NCI-H748 (cell line): ENCODE results near the gene IMPG1.

Experiments
- DNase-seq: peaks from one replicate; lab custom pipeline; 2025; ENCODE audit not compliant: unreplicated experiment; lab: John Stamatoyannopoulos, UW

IMPG1 gene, protein sequence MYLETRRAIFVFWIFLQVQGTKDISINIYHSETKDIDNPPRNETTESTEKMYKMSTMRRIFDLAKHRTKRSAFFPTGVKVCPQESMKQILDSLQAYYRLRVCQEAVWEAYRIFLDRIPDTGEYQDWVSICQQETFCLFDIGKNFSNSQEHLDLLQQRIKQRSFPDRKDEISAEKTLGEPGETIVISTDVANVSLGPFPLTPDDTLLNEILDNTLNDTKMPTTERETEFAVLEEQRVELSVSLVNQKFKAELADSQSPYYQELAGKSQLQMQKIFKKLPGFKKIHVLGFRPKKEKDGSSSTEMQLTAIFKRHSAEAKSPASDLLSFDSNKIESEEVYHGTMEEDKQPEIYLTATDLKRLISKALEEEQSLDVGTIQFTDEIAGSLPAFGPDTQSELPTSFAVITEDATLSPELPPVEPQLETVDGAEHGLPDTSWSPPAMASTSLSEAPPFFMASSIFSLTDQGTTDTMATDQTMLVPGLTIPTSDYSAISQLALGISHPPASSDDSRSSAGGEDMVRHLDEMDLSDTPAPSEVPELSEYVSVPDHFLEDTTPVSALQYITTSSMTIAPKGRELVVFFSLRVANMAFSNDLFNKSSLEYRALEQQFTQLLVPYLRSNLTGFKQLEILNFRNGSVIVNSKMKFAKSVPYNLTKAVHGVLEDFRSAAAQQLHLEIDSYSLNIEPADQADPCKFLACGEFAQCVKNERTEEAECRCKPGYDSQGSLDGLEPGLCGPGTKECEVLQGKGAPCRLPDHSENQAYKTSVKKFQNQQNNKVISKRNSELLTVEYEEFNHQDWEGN

DNA sequence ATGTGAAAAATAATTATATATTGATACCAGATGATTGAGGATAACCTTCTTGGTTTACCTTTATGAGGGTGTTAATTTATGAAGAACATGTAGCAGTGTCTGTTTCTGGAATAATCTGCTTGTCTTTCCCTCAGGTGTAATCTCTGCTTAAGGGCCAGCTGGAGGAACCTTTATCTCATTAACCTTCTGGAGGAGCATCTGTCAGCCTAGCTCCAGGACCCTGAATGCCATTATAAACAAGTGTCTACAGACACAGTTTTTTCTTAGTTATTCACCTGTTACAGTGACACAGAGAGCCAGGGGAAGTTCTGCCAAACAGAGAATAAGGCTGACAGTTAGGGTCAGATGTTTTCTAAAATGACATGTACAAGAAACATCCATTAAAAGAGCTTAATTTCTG is at the start of gene IMPG1:
Gene IMPG1, minus strand, starts transcription at position 101 of the 400 bp plus-strand sequence. CDS start 174 bp downstream, outside the sequence.
- DNase-seq, result no peak

DNA sequence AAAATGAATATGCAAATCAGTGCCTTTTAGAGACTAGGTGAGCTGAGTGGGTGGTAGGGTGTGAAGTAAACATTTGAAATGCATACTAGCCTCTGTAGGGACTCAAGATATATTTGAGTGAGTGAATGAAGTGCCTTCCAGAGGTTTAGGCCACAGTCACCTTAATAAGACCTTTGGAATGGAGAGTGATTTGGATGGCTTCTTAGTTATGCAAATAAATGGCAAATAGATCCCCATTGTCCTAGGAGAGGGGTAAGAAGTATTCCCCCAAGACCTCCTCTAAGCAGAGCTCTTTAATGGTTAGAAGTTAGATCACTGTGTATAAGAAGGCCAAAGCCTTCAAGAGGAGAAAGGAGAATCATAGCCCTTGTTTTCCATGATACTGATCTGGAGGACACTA is 47.8 kb upstream of the IMPG1 start:
- no peak for DNase-seq

DNA sequence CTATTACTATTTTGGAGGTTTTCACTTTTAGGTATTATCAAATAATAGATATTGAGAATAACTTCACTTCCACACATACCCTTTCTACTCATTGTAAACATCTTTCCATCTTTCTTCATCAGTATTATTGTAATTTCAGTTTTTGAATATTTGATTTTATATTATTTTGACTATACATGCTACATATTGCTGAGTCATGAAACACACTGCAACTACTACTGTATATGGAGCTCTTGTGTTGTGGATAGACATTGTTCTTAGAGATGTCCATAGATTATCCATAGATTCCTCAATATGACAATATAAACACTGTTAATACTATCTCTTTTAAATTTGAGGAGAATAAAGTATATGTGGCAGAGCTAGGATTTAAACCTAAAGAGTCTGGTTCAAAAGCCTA is 819 bp upstream of the IMPG1 start:
- no peak for DNase-seq

DNA sequence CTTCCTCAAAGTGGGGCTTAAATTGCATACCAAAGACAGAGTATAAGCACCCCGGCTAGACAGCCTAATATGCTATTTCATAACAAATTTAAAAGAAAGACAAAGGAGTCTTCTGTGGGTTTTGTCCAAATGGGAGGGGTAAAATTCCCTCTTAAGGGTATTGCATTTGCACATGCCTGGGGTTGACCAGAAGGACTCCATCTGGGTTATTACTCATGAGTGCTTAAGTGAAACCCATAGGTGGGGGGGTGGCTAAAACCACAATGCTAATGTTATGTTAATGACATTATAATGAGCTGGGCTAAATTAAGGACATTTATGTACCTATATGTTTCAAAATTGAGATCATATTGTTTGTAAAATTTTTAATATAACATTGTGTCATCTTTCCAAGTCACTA is 15.0 kb downstream of the IMPG1 start:
- DNase-seq, result no peak

DNA sequence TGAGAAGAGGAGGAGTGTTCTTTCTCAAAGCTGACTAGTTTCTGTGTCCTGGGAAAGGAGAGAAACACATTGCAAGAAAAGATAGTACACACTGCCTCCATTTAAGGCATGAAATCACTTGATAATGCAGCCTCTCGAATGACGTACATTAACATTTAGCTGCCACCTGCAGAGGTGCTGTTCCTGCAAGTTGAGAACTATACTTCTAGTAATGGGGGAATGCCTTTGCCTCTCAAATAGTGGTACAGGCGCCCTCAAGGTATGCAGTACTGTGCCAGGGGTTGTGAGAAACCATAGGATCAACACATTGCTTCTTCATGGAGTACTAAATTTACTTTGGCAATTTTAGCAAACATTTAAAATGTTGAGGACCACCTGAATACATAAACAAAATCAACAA is 20.1 kb downstream of the IMPG1 start:
- DNase-seq, result no peak

DNA sequence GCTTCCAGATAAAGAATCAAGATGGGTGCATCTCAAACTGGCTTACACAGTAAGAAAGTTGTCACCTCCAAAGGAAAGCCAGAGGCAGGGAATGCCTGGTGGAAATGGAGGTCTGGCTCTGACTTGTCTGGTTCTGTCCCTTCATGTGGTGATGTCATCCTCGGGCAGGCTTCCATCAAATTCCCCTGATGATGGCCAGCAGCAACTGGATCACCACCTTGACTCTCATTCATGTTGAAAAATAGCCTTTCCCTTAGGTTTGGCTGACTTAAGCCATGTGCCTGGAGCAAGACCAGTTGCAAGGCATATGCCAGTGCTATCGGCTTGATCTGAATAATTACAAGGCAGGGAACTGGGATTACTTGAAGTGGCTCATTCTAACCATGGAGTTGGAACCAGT is 28.8 kb downstream of the IMPG1 start:
- DNase-seq, result no peak

DNA sequence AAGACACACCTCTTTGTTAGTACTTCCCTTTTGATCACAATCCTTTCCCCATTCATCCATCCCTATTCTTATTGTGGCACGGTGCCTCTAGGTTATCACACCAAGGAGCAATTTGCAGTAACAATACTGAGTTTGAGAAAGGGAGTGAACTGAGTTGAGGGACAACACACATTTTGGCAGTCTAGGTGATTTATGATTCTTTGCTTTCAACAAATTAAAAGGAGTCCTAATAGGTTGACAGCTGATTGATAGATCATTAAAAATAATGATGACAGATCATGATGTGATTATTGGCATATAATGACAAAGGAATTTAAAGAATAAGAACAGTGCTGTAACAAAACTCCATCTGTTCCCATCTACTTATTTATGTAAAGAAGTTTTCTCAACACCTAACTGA is 36.7 kb downstream of the IMPG1 start:
- peak; percentile 45 for DNase-seq

DNA sequence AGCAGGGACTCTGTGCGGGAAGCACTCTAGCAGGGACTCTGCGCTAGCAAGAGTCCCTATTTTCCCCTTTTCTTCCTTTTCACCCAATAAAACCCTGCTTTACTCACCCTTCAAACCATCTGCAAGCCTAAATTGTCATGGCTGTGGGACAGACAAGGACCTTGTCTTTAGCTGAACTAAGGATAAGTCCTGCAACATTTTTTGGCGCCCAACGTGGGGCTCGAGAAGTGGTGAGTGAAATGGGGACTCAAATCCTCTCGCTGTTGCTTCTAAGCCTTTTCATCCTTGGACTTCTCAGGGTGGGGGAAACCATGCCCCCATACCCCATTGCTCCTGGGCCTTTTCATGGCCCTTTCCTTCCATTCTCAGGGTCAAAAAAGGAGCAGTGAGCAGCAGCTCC is 46.4 kb downstream of the IMPG1 start:
- DNase-seq, result no peak

DNA sequence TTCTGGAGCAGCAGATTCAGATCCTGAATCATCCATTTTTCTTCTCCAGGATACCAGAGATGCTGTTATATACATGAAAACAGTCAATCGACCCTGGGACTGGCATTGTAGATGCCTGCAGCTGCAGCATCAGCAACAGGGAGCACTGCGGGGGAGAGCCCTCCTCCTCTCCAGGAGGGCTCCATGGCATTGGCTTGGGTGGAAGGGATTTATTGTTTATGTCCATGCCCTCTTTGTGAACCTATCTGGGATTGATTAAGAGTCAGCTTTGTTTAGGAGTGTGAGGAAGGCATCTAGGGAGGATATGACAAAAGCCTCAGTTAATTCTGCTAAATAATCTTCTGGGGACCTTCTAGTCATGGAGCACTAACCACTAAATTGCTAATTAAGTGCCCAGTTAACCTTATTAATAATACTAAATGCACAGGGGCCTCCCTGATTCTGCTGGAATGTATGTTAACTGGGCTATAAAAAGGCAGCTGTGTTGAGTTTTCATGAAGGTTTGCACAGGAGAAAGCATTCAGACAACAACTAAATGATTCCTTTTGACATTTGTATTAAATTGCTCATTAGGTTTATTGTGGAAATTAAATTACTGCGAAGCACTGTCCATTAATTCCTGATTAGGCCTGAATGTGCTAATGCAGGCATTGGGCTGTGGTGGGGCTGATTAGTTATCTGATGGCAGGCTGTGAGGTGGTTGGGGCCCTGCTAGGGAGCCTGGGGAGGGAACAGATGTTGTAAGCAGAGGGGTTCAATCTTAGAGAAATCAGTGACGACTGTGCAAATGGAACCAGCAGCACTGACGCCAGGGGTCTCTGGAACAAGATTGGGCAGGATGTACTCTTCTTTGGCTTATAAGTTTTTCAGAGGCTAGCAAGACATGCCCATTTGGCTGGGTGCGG is 57.6 kb downstream of the IMPG1 start:
- DNase-seq, result no peak

DNA sequence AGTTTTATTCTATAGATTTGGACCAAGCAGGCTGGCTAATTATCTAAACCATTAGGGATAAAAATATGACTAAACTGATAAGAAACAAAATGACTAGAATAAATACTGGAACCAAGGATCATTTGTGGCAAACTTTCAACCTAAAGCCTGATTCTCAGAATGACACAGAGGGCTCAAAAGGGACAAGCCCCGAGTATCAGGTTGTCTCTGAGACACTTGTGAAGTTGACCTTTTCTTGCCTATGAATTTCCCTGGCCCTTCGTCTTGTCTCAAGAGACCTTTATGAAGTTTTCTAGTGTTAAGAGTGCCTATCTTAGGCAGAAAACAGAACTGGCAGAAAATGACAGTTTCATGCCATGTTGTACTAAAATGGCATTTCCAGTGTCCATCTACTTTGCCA is 68.3 kb downstream of the IMPG1 start:
- no peak for DNase-seq

DNA sequence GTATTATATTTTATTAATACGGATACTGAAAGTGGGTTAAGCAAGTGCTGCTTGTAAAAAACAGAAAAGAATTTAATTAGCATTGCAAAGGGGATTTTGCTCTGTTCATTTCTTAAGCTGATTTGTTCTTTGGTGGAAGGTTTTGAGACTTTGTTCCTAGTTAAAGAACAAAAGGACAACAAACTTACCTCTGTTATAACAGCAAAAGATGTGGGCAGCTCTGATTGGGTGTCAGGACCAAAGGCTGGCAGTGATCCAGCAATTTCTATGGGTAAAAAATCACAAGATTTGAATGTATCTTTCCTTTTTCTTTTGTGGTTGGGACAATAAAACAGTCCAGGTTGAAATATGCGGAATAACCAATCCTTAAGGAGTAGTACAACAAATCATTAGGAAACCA is 68.8 kb downstream of the IMPG1 start:
- no peak for DNase-seq

DNA sequence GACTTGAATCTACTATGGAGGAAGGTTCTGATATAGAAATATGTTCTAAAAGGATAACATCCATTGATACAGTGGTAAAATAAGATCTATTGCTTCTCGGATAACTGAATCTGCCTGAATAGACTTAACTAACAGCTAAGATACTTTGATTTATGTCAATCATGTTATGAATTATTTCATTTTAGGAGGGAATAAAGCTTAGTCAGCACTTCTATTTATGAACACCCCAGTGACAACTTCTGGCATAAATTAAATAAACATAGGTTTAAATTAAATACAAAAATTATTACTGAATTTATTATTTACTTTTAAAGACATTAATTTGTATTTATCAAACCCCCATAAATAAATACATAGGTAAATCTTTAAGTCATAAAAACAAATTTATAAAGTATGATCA is 69.3 kb downstream of the IMPG1 start:
- no peak for DNase-seq

DNA sequence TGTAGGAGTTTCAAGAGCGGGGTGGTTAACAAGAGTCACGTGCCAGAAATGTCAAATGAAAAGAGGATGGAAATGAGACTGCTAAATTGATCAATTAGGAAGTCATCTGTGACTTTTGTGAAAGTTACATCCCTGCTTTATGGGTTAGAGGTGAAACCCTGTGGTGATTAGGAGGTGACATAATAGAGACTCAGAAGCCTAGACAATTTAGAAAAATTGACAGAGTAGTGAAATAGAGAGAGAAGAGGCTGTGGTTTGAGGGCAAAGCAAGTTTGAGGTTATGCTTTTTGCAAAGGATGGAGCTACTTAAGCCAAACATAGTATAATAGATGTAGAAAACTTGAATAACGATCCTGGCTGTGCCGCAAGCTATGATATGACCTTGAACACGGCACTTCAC is 71.8 kb downstream of the IMPG1 start:
- no peak for DNase-seq

DNA sequence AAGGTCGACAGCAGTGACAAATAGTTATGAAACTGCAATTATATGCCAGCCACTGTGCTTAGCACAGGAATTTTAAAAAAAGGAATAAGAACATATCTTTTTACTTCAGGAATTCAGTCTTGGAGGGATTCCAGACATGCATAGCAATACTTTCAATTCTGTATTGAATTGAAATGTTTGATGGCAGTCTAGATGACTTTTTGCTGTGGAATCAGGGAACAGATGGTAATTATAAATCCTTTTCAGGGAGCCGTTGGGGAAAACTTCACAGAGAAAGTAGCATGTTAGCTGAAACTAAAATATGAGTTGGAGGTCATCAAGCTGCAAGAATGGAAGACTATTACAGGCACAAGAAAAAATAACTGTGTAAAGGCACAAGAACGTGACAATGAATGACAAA is 74.8 kb downstream of the IMPG1 start:
- DNase-seq, result no peak

DNA sequence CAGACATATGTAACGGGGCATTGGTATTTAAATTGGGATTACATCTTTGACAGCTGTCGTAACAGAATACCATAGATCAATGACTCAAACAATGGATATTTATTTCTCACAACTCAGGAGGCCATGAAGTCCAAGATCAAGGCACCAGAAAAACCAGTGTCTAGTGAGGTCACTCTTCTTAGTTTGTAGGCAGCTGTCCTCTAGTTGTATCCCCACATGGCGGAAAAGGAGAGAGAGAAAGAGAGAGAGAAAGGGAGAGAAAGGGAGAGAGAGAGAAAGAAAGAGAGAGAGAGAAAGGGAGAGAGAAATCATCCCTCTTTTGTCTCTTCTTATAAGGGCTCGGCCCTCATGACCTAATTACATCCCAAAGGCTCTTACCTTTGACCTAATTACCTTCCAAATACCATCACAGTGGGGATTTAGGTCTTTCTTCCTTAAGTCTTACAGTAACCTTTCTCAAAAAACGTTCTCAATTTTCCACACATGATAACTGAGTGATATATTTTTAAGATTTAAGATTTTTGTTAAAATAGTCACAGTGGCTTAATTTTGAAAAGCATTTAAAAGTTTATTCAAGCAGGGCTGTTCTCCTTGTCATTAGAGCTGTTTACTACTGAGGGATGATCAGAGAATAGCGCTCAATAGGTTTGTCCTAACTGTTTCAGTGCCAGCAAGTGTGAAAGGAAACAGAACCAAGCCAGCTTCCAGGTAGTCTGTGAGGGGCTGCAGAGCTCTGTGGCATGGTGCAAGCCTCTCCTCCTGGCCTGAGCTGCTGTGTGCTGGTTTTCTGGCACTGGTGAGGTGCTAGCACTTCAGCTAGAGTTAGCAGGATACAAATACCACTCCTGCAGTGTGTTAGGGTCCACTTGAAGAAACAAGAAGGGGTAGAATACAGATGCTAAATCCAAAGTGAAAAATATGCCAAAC is 79.0 kb downstream of the IMPG1 start:
- no peak for DNase-seq

DNA sequence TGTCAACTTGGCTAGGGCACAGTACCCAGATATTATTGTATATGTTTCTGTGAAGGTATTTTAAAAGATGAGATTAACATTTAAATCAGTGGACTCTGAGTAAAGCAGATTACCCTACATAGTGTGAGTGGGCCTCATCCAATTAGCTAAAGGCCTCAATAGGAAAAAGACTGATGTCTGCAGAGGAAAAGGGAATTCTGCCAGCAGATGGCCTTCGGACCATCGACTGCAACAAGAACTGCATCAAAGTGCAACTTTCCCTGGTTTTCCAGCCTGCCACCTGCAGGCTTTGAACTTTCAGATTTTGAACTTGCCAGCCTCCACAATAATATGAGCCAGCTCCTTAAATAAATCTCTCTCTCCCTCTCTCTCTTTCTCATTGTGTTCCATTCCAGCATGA is 80.5 kb downstream of the IMPG1 start:
- no peak for DNase-seq

DNA sequence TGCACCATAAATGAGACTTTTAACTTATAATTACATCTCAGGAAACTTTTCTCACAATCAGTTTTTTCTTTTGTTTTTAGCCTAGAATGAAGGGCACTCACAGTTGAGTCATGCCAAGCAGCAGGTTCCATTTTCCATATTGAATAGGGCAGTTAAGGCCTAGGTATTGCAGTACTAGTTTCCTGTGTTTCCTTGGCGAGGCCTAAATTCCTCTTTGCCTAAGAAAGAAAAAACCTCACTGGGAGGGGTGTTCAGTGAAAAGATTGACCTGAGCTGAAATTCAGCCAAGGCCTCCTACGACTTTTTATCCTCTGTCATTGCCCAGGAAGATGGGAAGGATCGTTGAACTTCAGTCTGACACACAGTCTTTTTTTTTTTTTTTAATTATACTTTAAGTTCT is 85.5 kb downstream of the IMPG1 start:
- DNase-seq, result no peak

DNA sequence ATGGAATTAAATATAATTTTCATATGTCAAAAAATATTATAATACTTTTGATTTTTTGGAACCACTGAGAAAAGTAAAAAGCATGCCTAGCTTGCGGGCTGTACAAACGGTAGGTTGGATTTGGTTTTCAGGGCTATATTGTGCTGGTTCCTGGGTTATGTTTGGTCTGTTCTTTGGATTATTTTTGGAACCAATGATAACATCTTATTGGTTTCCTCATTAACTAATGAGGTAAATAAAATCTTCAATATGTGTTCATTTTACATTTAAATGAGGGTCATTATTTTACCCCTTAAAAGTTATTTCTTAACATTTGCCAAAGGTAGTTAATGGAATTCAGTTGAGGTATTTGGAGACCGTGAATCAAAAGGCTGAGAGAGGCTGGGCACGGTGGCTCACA is 96.6 kb downstream of the IMPG1 start:
- DNase-seq, result no peak

DNA sequence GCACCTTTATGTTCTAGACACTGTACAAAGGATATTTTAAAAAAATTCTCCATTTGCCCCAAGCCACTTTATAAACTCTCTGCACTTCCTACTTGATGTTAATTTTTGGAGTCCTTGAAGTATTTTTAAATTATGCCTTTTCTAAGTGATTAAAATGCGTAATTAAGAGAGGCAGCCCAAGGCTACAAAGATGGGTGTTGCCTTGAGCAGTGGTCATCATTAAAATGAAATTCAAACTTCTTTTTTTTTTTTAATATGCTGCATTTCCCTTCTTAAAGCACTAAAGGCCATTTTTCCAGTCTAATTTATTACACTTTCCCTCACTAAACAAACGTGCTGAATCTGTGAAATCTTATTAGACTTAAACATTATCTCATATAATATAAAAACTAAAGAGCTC is 102.4 kb downstream of the IMPG1 start:
- no peak for DNase-seq

DNA sequence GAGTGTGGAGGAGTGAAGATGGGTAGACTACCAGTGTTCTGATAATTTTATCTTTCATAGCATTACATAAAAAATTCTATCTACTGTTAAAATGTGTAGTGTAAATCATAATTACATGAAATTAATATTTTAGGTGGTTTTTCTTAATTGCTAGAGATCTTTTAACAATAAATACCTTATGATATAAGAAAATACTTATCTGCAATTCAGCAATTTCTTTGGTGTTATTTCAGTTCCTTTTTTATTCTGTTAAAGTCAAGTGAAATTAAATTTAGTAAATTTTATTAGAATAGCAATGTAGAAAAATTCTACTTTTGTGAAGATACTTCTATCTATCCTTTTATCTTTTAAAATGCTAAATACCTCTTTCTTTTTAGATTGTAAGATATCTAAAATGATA is 104.3 kb downstream of the IMPG1 start:
- DNase-seq, result no peak
